ENCODE results near the gene MEX3D. TPM values are rescaled to one million over a fixed set of nuclear protein-coding genes. Genes with fewer than 3 reads are reported as not detected.

The MEX3D gene
- total RNA-seq: 10 to 100 TPM in 3 of 5 donors, 1 to 10 TPM in 2; 9.4 to 90.4 (median 20.1) TPM
- polyA plus RNA-seq: 10 to 100 TPM in 1 of 3 donors, 1 to 10 TPM in 2; 4.9 to 11.8 (median 7.8) TPM
- long read RNA-seq, donor 1, transcript MEX3D-201 (2 exons, 2,850 nt): major isoform, 6 of 26 reads
- long read RNA-seq, donor 1, partial matches to known transcripts: 19 of 26 reads
- long read RNA-seq, donor 1, other reads (novel, unspliced or antisense): 0 of 26 reads
- long read RNA-seq, donor 2, transcript MEX3D-201 (2 exons, 2,850 nt): major isoform, 8 of 9 reads
- long read RNA-seq, donor 2, partial matches to known transcripts: 0 of 9 reads
- long read RNA-seq, donor 2, other reads (novel, unspliced or antisense): 0 of 9 reads
- long read RNA-seq, donor 3, transcript MEX3D-201 (2 exons, 2,850 nt): major isoform, 11 of 27 reads
- long read RNA-seq, donor 3, partial matches to known transcripts: 16 of 27 reads
- long read RNA-seq, donor 3, other reads (novel, unspliced or antisense): 0 of 27 reads
- long read RNA-seq, donor 4: 0 reads
- long read RNA-seq, donor 5, transcript MEX3D-201 (2 exons, 2,850 nt): major isoform, 5 of 6 reads
- long read RNA-seq, donor 5, partial matches to known transcripts: 0 of 6 reads
- long read RNA-seq, donor 5, other reads (novel, unspliced or antisense): 0 of 6 reads
- long read RNA-seq, donor 6, transcript MEX3D-201 (2 exons, 2,850 nt): major isoform, 14 of 16 reads
- long read RNA-seq, donor 6, partial matches to known transcripts: 0 of 16 reads
- long read RNA-seq, donor 6, other reads (novel, unspliced or antisense): 0 of 16 reads
- long read RNA-seq, donor 7, transcript MEX3D-201 (2 exons, 2,850 nt): major isoform, 8 of 8 reads
- long read RNA-seq, donor 7, partial matches to known transcripts: 0 of 8 reads
- long read RNA-seq, donor 7, other reads (novel, unspliced or antisense): 0 of 8 reads
- long read RNA-seq, donor 8, transcript MEX3D-201 (2 exons, 2,850 nt): major isoform, 5 of 5 reads
- long read RNA-seq, donor 8, partial matches to known transcripts: 0 of 5 reads
- long read RNA-seq, donor 8, other reads (novel, unspliced or antisense): 0 of 5 reads
- long read RNA-seq, donor 9, partial matches to known transcripts: 0 of 3 reads
- long read RNA-seq, donor 9, other reads (novel, unspliced or antisense): 0 of 3 reads
- long read RNA-seq, donor 10, partial matches to known transcripts: 0 of 1 reads
- long read RNA-seq, donor 10, other reads (novel, unspliced or antisense): 0 of 1 reads

DNA sequence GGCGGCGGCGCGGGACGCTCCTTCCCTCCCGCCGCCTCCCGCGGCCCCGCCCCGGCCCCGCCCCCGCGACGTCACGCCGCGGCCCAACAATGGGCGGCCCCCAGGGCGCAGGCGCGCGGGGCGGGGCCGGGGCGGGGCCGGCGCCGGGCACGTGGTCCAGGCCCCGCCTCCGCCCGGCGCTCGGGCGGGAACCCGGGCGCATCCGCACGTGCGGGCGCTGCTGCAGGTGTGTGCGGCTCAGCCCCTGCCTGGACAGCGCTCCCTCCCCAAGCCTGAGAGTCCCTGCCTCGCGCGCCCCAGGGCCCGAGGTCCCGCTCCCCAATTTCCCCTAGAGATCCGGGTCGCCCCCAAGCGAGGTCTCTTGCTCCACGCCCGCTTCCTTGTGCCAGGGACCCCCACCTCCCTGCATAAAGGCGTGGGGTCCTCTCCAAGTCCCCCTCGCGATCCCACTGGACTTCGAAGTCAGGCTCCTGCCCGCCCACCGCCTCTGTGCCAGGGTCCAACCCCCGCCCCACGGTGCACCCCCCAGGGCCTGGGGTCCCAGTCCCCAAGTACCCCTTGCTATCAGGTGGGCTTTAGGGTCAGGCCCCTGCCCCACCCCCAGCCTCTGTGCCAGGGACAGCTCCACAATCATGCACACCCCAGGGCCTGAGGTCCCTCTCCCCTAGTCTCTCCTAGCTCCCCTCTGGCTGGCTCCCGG lies at the start of gene MEX3D:
TSS of gene MEX3D (minus strand) at position 6 of the 700 bp plus-strand sequence. CDS start 267 bp downstream, outside the sequence.
- WGBS, 5 donors: 5 to 33% (median 11%) methylated on average over 14 to 52 of the region's 63 CpGs
- peaks cover 11 to 29% (median 23%) of the 10 kb centered on the region in 4 donors for H3K4me1 ChIP-seq
- no peaks in the 10 kb centered on the region for H3K36me3 ChIP-seq
- intact Hi-C loops (cut with DNase I; ENCODE audit: low total_unique reads): no loop called here
- peak within 1 kb of the TSS; percentile 65 to 76 (median 74) for H3K4me3 ChIP-seq
- peak; percentile 87 to 93 for DNase-seq
- H3K27ac ChIP-seq: peak within 1 kb of the TSS; percentile 86 to 93 (median 87)
- peaks cover 0 to 17% (median 0%) of the 10 kb centered on the region in 3 donors for H3K27me3 ChIP-seq
- H3K9me3 ChIP-seq: no peaks in the 10 kb centered on the region
- no peak for TF ChIP-seq POLR2AphosphoS5 (IDR thresholded peaks at IDR 0.05)
- no peak for TF ChIP-seq POLR2A (IDR thresholded peaks at IDR 0.05)
- TF ChIP-seq CTCF (IDR thresholded peaks at IDR 0.05): no peak
- TF ChIP-seq EP300 (IDR thresholded peaks at IDR 0.05): no peak

DNA sequence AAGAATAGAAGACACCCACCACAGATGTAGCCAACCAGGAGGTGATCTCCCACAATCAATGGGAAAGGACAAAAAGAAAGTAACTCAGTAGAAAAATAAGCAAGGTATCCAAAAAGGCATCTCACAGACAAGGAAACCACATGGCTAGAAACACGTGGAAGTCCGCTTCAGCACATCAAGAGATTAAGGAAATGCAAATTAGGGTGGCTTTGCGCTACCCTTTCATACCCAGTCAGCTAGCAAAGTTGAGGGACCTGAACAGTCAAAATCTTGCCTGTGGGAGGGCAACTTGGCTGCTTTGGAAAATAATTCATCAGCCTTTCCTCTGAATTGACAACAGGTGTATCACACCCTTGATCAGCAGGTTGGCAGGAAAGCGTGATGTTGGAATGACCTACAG lies 48.8 kb upstream of the MEX3D start:
- Histone ChIP-seq H3K27ac (peak overlapping the region in 1 of 5 donors; percentile 13), H3K36me3 (peaks cover 57 to 99% (median 92%) of the 10 kb centered on the region in 4 donors), H3K4me3 (no peak overlapping the region), H3K4me1 (peaks cover 0 to 5% (median 0%) of the 10 kb centered on the region in 4 donors), H3K9me3 (no peaks in the 10 kb centered on the region), H3K27me3 (no peaks in the 10 kb centered on the region)
- intact Hi-C loops (cut with DNase I; ENCODE audit: low total_unique reads): no loop called here
- no peak for TF ChIP-seq CTCF (IDR thresholded peaks at IDR 0.05)
- 49 to 64% (median 50%) methylated on average over 4 of the region's 4 CpGs for WGBS, 5 donors
- DNase-seq: no peak

DNA sequence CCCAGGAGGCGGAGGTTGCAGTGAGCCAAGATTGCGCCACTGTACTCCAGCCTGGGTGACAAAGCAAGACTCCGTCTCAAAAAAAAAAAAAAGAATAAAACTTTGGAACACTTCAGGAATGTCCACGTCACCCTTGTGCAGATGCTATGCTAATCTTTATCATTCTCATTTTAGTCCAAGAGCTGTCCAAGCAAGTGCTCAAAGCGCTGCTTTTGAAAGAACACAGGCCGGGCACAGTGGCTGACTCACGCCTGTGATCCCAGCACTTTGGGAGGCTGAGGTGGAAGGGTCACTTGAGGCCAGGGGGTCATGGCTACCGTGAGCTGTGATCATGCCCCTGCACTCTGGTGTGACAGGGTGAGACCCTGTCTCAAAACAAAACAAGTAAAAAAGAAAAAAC lies 48.3 kb upstream of the MEX3D start:
- TF ChIP-seq POLR2AphosphoS5 (IDR thresholded peaks at IDR 0.05): peak in 1 of 3 donors; percentile 33
- no peak for TF ChIP-seq POLR2A (IDR thresholded peaks at IDR 0.05)
- H3K4me1 ChIP-seq: peaks cover 0 to 5% (median 0%) of the 10 kb centered on the region in 4 donors
- peaks cover 58 to 99% (median 92%) of the 10 kb centered on the region in 4 donors for H3K36me3 ChIP-seq
- no peak overlapping the region for H3K4me3 ChIP-seq
- peak overlapping the region in 1 of 5 donors; percentile 13 for H3K27ac ChIP-seq
- H3K9me3 ChIP-seq: no peaks in the 10 kb centered on the region
- no peak for DNase-seq
- no peaks in the 10 kb centered on the region for H3K27me3 ChIP-seq
- 77 to 91% (median 84%) methylated on average over 8 of the region's 8 CpGs for WGBS, 5 donors
- intact Hi-C loops (cut with DNase I; ENCODE audit: low total_unique reads): no loop called here

GRCh38 chr19:1615156-1615765 lies 47.1 kb upstream of the MEX3D start:
- DNase-seq: no peak
- TF ChIP-seq POLR2A (IDR thresholded peaks at IDR 0.05): no peak
- no peak for TF ChIP-seq CTCF (IDR thresholded peaks at IDR 0.05)
- no peak for TF ChIP-seq EP300 (IDR thresholded peaks at IDR 0.05)
- TF ChIP-seq POLR2AphosphoS5 (IDR thresholded peaks at IDR 0.05): no peak
- WGBS, 5 donors: 89 to 94% (median 92%) methylated on average over 26 to 41 of the region's 41 CpGs
- Histone ChIP-seq H3K4me3 (no peak overlapping the region), H3K36me3 (peaks cover 52 to 99% (median 91%) of the 10 kb centered on the region in 4 donors), H3K27me3 (no peaks in the 10 kb centered on the region), H3K9me3 (no peaks in the 10 kb centered on the region), H3K4me1 (peaks cover 0 to 5% (median 0%) of the 10 kb centered on the region in 4 donors), H3K27ac (no peak overlapping the region)
- intact Hi-C loops (cut with DNase I; ENCODE audit: low total_unique reads): no loop called here

Measured in stomach (tissue), 19 donors.